Measurements from ENCODE around the gene JUN.
A peak's percentile ranks its signal among the peaks of the same experiment; 100 is the strongest.

DNA sequence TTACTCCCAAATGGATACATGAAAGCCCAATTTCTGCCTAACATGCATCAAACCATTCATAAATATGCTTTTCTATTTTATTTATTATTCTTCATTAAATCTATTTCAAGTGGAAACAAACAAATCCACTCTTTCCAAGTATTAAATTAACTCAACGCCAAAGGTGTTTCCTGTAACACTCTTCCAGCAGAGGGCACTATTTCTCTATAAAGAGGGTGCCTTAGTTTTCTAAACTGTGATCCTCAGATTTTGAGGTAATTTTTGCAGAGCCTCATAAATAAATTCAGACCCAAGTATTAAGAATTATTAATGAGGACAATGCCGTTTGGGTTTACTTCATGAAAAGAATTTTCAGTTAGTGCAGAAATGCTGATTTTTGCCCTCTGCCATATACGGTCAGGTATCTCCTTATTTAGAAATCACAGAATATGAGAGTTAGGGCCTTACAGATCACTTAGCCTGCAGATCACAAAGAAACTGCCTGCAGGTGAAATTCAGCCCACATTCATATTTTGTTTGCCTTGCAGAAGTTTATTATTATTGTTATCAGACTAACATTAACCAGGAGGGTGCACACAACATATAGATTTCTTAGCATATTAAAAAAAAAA, 43.9 kb downstream of the JUN start:
- TF ChIP-seq EZH2 (IDR thresholded peaks at IDR 0.05; ENCODE audit: low read length) (no peak), CTCF (optimal IDR thresholded peaks at IDR 0.05 in 1 of 3, IDR thresholded peaks at IDR 0.05 in 1 of 3, conservative IDR thresholded peaks at IDR 0.05 in 1 of 3; ENCODE audit: extremely low read depth in 1 of 3, insufficient read depth in 2 of 3, low read length in 3 of 3) (peak in 2 of 3 experiments; percentile 49 to 51)
